22Rv1 (cell line): ENCODE measurements around the gene CAMK2B.

ENCODE experiments used
- CTCF ChIP-seq: fragments of 450-650 bp; IDR thresholded peaks from 2 replicates; pipeline ENCODE4 v1.5.1; 2017; ENCODE audit warnings: mild to moderate bottlenecking
- ZFX ChIP-seq: fragments of 450-650 bp; IDR thresholded peaks from 2 replicates; pipeline ENCODE4 v1.6.1; 2017; ENCODE audit warnings: antibody characterized with exemption, borderline replicate concordance

- TF ChIP-seq CTCF (no peak), ZFX (no peak)
Observed at GRCh38 chr7:44218418-44219201, 106.8 kb downstream of the CAMK2B start.
